HG03442 (cell line): Measurements from ENCODE around the gene VGLL4.

Experiments
- ATAC-seq: cut with Tn5 transposase; IDR thresholded peaks from one replicate; pipeline ENCODE4 v1.9.1; 2021; ENCODE audit warnings: mild to moderate bottlenecking, moderate library complexity; ENCODE audit not compliant: unreplicated experiment

Gene VGLL4

GRCh38 chr3:11509173-11510000 lies 134.3 kb downstream of the VGLL4 start:
- no peak for ATAC-seq

GRCh38 chr3:11508346-11509172 lies 135.2 kb downstream of the VGLL4 start:
- ATAC-seq, result no peak

DNA sequence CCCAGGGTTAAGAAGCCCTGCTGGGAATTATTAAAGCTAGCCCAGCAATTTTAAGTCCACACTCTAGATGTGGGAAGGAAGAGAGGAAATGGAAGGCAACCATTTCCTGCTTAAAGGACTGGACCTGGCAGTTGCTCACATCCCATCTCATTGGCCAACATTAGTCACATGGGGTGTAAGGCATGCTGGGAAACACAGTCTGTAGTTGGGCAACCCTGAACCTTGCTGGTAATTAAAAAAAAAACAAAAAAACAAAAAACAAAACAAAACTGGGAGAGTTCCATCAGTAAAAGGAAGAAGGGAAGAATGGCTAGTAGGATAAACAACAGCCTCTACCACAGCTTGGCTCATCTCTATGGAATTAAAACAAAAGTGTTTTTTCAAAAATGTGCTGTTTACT lies 136.0 kb downstream of the VGLL4 start:
- no peak for ATAC-seq
